WTC11 (cell line): ENCODE measurements around the gene PRTFDC1. TPM values are rescaled to one million over a fixed set of nuclear protein-coding genes. Genes with fewer than 3 reads are reported as not detected.

ENCODE experiments used
- ATAC-seq: fragments of 200-7000 bp; cut with Tn5 transposase; 2 replicates; pipeline ENCODE4 v1.10.0; 2021; ENCODE audit warnings: mild to moderate bottlenecking, moderate library complexity
- CTCF ChIA-PET: fragments of 300-600 bp; sonication (Branson Sonifier 250); formaldehyde crosslinking; loops from one replicate; lab custom pipeline; 2021; ENCODE audit warnings: antibody characterized with exemption; lab: Charles Lee
- POLR2A ChIA-PET: fragments of 350-600 bp; sonication (Branson Sonifier 250); formaldehyde crosslinking; loops from one replicate; lab custom pipeline; 2021; ENCODE audit warnings: antibody characterized with exemption; lab: Charles Lee
- DNase-seq: peaks from one replicate; pipeline ENCODE4 v3.0.0; 2021; ENCODE audit warnings: low spot score
- H3K27ac Mint-ChIP-seq: 2 replicates; pipeline ENCODE4 v1.8.0; 2021; ENCODE audit warnings: mixed read lengths
- H3K27me3 Mint-ChIP-seq: 2 replicates; pipeline ENCODE4 v1.8.0; 2021; ENCODE audit warnings: low read depth, mild to moderate bottlenecking, moderate library complexity, mixed read lengths
- H3K36me3 Mint-ChIP-seq: 2 replicates; pipeline ENCODE4 v1.8.0; 2021; ENCODE audit warnings: mixed read lengths
- H3K4me1 Mint-ChIP-seq: 2 replicates; pipeline ENCODE4 v1.8.0; 2022; ENCODE audit warnings: mixed read lengths
- H3K4me3 Mint-ChIP-seq: 2 replicates; pipeline ENCODE4 v1.8.0; 2021; ENCODE audit warnings: mild to moderate bottlenecking, moderate library complexity, mixed read lengths
- H3K9me3 Mint-ChIP-seq: 2 replicates; pipeline ENCODE4 v1.8.0; 2021; ENCODE audit warnings: mixed read lengths
- GTF2I ChIP-seq: fragments of 250-450 bp; sonication (Bioruptor Pico); conservative IDR thresholded peaks from 2 replicates; pipeline ENCODE4 v1.4.0; 2021; ENCODE audit warnings: mild to moderate bottlenecking
- MXD4 ChIP-seq: fragments of 250-450 bp; sonication (Bioruptor Pico); IDR thresholded peaks from 2 replicates; pipeline ENCODE4 v1.8.0; 2021; ENCODE audit warnings: mild to moderate bottlenecking, moderate library complexity, borderline replicate concordance
- NFATC4 ChIP-seq: fragments of 250-450 bp; sonication (Bioruptor Pico); IDR thresholded peaks from 2 replicates; pipeline ENCODE4 v1.9.0; 2021; ENCODE audit warnings: mild to moderate bottlenecking
- NR1H2 ChIP-seq: sonication (generic); formaldehyde crosslinking; IDR thresholded peaks from 2 replicates; pipeline ENCODE4 v1.9.0; 2021; ENCODE audit warnings: mild to moderate bottlenecking, moderate library complexity, missing genetic modification reagents
- RORB ChIP-seq: fragments of 250-450 bp; sonication (Bioruptor Pico); IDR thresholded peaks from 2 replicates; pipeline ENCODE4 v1.9.0; 2021; ENCODE audit warnings: mild to moderate bottlenecking
- TEAD1 ChIP-seq: sonication (generic); formaldehyde crosslinking; IDR thresholded peaks from 2 replicates; pipeline ENCODE4 v1.8.0; 2022; ENCODE audit warnings: mild to moderate bottlenecking, missing genetic modification reagents
- ZNF138 ChIP-seq: sonication (generic); formaldehyde crosslinking; conservative IDR thresholded peaks from 2 replicates; pipeline ENCODE4 v1.8.1; 2022; ENCODE audit warnings: mild to moderate bottlenecking, moderate library complexity, missing genetic modification reagents
- ZNF416 ChIP-seq: fragments of 250-450 bp; sonication (Bioruptor Pico); IDR thresholded peaks from 2 replicates; pipeline ENCODE4 v1.9.0; 2021; ENCODE audit warnings: mild to moderate bottlenecking, inconsistent platforms
- total RNA-seq: library from RNA; stranded (reverse); gene quantifications from 3 replicates; pipeline ENCODE4 v1.2.3, GENCODE V29; 2021
- TF ChIP-seq, protein P1 (sequence below): fragments of 250-450 bp; sonication (Bioruptor Pico); IDR thresholded peaks from 2 replicates; pipeline ENCODE4 v1.9.0; 2021; ENCODE audit warnings: mild to moderate bottlenecking, borderline replicate concordance
- TF ChIP-seq, protein P2 (sequence below): sonication (generic); formaldehyde crosslinking; IDR thresholded peaks from 2 replicates; pipeline ENCODE4 v1.8.1; 2023; ENCODE audit warnings: mild to moderate bottlenecking, missing genetic modification reagents
- TF ChIP-seq, protein P3 (sequence below): sonication (generic); formaldehyde crosslinking; IDR thresholded peaks from 2 replicates; pipeline ENCODE4 v1.8.0; 2022; ENCODE audit warnings: mild to moderate bottlenecking, missing genetic modification reagents
- TF ChIP-seq, protein P4 (sequence below): sonication (generic); formaldehyde crosslinking; IDR thresholded peaks from 2 replicates; pipeline ENCODE4 v1.8.0; 2022; ENCODE audit warnings: mild to moderate bottlenecking, missing genetic modification reagents
- TF ChIP-seq, protein P5 (sequence below): fragments of 250-450 bp; sonication (Bioruptor Pico); conservative IDR thresholded peaks from 2 replicates; pipeline ENCODE4 v1.9.0; 2021; ENCODE audit warnings: mild to moderate bottlenecking
- TF ChIP-seq, protein P6 (sequence below): fragments of 250-450 bp; sonication (Bioruptor Pico); IDR thresholded peaks from 2 replicates; pipeline ENCODE4 v1.9.0; 2021; ENCODE audit warnings: mild to moderate bottlenecking
- TF ChIP-seq, protein P7 (sequence below): sonication (generic); formaldehyde crosslinking; conservative IDR thresholded peaks from 2 replicates; pipeline ENCODE4 v1.8.1; 2023; ENCODE audit warnings: mild to moderate bottlenecking, low read depth, missing genetic modification reagents, moderate library complexity

Gene PRTFDC1
- total RNA-seq, 1 experiment from 2014 or later, result 6.1 TPM

DNA sequence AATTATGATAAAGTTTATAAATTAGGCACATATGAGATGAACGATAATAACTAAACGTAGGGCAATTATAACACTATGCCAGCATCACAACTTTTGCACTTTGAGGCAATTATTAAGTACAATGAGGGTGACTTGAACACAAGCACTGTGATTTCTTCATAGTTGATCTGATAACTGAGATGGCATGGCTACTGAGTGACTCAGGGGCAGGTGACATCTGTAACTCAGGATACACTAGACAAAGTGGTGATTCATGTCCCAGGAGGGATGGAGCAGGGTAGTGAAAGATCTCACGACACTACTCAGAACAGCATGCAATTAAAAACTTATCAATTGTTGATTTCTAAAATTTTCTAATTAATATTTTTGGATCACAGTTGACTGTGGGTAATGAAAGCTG is 130.4 kb downstream of the PRTFDC1 start (continued):
- TF ChIP-seq, protein P1, sequence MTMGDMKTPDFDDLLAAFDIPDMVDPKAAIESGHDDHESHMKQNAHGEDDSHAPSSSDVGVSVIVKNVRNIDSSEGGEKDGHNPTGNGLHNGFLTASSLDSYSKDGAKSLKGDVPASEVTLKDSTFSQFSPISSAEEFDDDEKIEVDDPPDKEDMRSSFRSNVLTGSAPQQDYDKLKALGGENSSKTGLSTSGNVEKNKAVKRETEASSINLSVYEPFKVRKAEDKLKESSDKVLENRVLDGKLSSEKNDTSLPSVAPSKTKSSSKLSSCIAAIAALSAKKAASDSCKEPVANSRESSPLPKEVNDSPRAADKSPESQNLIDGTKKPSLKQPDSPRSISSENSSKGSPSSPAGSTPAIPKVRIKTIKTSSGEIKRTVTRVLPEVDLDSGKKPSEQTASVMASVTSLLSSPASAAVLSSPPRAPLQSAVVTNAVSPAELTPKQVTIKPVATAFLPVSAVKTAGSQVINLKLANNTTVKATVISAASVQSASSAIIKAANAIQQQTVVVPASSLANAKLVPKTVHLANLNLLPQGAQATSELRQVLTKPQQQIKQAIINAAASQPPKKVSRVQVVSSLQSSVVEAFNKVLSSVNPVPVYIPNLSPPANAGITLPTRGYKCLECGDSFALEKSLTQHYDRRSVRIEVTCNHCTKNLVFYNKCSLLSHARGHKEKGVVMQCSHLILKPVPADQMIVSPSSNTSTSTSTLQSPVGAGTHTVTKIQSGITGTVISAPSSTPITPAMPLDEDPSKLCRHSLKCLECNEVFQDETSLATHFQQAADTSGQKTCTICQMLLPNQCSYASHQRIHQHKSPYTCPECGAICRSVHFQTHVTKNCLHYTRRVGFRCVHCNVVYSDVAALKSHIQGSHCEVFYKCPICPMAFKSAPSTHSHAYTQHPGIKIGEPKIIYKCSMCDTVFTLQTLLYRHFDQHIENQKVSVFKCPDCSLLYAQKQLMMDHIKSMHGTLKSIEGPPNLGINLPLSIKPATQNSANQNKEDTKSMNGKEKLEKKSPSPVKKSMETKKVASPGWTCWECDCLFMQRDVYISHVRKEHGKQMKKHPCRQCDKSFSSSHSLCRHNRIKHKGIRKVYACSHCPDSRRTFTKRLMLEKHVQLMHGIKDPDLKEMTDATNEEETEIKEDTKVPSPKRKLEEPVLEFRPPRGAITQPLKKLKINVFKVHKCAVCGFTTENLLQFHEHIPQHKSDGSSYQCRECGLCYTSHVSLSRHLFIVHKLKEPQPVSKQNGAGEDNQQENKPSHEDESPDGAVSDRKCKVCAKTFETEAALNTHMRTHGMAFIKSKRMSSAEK (CRISPR knock-in tag), result no peak

DNA sequence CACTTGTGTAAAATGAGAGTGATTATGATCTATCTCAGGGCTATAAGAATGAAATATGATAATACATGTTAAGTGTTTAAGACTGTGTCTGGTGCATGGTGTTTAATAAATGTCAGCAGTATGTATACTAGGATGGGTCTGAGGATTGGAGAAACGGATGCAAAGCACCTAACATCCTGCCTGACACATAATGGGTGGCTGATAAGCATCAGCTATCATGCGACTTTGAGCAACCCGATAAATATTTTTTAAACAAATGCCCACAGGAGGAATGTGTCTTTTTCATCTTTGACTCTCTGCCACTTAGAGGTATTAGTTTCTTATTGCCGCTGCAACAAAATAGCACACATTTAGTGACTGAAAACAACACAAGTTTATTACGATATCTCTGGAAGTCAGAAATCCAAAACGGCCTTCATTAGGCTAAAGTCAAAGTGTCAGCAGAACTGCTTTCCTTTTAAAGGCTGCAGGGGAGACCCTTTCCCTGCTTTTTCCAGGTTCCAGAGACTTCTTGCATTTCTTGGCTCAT is 135.5 kb downstream of the PRTFDC1 start:
- no peak overlapping the region for H3K4me3 Mint-ChIP-seq
- ChIA-PET CTCF (no interaction called here), POLR2A (no interaction called here)
- H3K27me3 Mint-ChIP-seq, result no peaks in the 10 kb centered on the region
- no peak for ATAC-seq
- H3K27ac Mint-ChIP-seq, result no peak overlapping the region
- H3K9me3 Mint-ChIP-seq, result no peaks in the 10 kb centered on the region
- H3K4me1 Mint-ChIP-seq, result peaks cover 3% of the 10 kb centered on the region
- H3K36me3 Mint-ChIP-seq, result no peaks in the 10 kb centered on the region
- DNase-seq, result no peak
- TF ChIP-seq TEAD1 (CRISPR knock-in tag) (no peak), ZNF416 (CRISPR knock-in tag) (no peak), ZNF138 (no peak), NFATC4 (no peak), GTF2I (CRISPR knock-in tag) (no peak), MXD4 (no peak), NR1H2 (CRISPR knock-in tag) (no peak), RORB (CRISPR knock-in tag) (no peak)
- TF ChIP-seq, protein P2, sequence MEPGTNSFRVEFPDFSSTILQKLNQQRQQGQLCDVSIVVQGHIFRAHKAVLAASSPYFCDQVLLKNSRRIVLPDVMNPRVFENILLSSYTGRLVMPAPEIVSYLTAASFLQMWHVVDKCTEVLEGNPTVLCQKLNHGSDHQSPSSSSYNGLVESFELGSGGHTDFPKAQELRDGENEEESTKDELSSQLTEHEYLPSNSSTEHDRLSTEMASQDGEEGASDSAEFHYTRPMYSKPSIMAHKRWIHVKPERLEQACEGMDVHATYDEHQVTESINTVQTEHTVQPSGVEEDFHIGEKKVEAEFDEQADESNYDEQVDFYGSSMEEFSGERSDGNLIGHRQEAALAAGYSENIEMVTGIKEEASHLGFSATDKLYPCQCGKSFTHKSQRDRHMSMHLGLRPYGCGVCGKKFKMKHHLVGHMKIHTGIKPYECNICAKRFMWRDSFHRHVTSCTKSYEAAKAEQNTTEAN (CRISPR knock-in tag), result no peak
- TF ChIP-seq, protein P3, sequence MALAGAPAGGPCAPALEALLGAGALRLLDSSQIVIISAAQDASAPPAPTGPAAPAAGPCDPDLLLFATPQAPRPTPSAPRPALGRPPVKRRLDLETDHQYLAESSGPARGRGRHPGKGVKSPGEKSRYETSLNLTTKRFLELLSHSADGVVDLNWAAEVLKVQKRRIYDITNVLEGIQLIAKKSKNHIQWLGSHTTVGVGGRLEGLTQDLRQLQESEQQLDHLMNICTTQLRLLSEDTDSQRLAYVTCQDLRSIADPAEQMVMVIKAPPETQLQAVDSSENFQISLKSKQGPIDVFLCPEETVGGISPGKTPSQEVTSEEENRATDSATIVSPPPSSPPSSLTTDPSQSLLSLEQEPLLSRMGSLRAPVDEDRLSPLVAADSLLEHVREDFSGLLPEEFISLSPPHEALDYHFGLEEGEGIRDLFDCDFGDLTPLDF (CRISPR knock-in tag), result no peak
- TF ChIP-seq, protein P4, sequence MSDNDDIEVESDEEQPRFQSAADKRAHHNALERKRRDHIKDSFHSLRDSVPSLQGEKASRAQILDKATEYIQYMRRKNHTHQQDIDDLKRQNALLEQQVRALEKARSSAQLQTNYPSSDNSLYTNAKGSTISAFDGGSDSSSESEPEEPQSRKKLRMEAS, result no peak
- TF ChIP-seq, protein P5, sequence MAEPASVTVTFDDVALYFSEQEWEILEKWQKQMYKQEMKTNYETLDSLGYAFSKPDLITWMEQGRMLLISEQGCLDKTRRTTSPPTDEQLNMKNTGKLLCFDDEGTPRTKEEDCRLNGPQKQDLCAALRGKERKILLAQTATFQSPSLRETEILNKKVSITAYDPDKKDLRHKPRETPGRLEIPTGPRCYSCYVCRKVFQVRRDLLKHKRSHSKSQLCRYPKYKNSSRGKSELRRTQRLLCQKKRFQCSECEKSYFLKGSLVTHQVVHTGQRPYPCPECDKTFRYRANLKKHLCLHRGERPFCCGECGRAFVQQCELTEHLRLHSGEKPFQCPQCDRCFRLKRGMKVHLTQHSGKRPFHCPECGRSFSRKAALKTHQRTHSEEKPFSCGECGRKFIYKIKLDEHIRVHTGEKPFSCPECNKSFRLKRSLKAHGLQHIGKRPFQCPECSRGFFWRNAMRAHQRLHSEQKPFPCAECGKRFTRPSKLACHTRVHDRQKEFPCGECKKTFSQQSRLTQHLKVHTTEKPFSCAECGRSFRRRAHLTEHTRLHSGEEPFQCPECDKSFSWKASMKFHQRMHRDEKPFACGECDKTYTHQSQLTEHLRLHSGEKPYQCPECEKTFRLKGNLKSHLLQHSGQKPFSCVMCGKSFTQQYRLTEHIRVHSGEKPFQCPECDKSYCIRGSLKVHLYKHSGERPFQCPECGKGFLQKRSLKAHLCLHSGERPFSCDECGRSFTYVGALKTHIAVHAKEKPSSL (CRISPR knock-in tag), result no peak
- TF ChIP-seq, protein P6, sequence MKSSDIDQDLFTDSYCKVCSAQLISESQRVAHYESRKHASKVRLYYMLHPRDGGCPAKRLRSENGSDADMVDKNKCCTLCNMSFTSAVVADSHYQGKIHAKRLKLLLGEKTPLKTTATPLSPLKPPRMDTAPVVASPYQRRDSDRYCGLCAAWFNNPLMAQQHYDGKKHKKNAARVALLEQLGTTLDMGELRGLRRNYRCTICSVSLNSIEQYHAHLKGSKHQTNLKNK, result no peak
- TF ChIP-seq, protein P7, sequence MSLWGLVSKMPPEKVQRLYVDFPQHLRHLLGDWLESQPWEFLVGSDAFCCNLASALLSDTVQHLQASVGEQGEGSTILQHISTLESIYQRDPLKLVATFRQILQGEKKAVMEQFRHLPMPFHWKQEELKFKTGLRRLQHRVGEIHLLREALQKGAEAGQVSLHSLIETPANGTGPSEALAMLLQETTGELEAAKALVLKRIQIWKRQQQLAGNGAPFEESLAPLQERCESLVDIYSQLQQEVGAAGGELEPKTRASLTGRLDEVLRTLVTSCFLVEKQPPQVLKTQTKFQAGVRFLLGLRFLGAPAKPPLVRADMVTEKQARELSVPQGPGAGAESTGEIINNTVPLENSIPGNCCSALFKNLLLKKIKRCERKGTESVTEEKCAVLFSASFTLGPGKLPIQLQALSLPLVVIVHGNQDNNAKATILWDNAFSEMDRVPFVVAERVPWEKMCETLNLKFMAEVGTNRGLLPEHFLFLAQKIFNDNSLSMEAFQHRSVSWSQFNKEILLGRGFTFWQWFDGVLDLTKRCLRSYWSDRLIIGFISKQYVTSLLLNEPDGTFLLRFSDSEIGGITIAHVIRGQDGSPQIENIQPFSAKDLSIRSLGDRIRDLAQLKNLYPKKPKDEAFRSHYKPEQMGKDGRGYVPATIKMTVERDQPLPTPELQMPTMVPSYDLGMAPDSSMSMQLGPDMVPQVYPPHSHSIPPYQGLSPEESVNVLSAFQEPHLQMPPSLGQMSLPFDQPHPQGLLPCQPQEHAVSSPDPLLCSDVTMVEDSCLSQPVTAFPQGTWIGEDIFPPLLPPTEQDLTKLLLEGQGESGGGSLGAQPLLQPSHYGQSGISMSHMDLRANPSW (CRISPR knock-in tag), result no peak
